A673 (cell line): ENCODE results near the gene C16orf54.
"Not testable (repeated sequence)": the region's sequence is repeated elsewhere in the genome, so short reads cannot be mapped to it uniquely, and the experiment has no call there.

Source experiments
- CTCF ChIP-seq: fragments of 300-800, 200-600 bp; sonication (generic); conservative IDR thresholded peaks from 2 replicates; pipeline ENCODE4 v1.5.1; 2017; ENCODE audit warnings: low read depth, mild to moderate bottlenecking, antibody characterized with exemption, low read length, moderate library complexity, mixed read lengths
- EZH2 ChIP-seq: fragments of 200-600 bp; sonication (generic); IDR thresholded peaks from 2 replicates; pipeline ENCODE4 v1.6.1; 2017; ENCODE audit warnings: borderline replicate concordance, low read depth, mild to moderate bottlenecking, mixed read lengths, antibody characterized with exemption, low read length; ENCODE audit not compliant: poor library complexity, severe bottlenecking

- TF ChIP-seq CTCF, EZH2: not testable (repeated sequence)
These were observed 3.0 kb upstream of the C16orf54 start for GRCh38 chr16:29748760-29749149.
